ENCODE measurements around the gene CRB2.

Gene CRB2

DNA sequence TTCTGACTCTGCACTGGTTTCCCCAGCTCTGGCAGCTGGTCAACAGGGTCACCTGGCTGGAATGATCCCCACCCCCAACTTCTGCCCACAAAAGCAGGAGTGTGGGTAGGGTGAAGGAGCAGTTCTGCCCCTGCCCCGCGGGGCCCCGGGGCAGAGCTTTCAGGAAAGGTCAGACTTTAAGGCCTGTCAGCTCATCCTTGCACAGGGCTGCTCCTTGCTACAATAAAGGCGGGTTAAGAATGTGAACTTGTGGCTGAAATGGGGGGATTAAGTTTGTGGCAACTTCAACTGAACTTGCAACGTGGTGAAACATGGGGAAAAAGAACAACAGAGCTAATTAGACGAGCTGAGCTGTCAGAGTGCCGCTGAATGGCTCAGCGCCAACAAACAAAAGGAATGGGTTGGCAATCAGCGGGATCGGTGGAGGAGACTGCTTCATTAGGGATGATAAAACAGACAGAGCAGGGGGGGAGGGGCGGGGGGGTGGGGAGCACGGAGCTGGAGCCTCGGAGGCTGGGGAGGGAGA lies 50.8 kb downstream of the CRB2 start:
- DNase-seq (ENCODE audit: low spot score) = no peak

DNA sequence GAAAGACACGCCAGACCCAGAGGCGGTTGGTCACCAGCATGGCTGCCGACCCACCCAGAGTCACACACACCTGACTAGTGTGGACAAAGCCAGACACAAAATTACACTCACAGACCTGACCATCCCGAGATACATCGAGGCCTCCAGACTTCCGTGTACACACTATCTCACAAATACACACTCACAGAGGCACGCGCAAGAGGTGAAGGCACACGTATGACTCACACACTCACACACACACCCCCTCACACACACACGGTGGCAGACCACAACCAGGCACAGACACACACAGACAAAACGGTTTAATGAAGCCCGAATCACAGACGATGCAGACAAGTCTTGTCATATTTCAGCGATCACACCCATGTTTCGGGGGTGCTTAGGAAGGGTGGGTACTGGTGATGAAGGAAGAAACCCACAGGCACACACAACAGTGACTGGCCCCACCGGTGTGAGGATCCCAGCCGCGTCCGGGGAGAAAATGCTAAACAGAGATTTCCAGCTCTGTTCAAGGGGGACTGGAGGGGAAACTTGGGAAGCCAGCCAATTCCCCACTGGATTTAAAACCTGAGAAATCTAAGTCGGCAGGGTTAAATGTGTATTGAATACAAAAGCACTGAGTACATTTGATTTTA lies 51.3 kb downstream of the CRB2 start:
- DNase-seq (ENCODE audit: low spot score) = no peak

DNA sequence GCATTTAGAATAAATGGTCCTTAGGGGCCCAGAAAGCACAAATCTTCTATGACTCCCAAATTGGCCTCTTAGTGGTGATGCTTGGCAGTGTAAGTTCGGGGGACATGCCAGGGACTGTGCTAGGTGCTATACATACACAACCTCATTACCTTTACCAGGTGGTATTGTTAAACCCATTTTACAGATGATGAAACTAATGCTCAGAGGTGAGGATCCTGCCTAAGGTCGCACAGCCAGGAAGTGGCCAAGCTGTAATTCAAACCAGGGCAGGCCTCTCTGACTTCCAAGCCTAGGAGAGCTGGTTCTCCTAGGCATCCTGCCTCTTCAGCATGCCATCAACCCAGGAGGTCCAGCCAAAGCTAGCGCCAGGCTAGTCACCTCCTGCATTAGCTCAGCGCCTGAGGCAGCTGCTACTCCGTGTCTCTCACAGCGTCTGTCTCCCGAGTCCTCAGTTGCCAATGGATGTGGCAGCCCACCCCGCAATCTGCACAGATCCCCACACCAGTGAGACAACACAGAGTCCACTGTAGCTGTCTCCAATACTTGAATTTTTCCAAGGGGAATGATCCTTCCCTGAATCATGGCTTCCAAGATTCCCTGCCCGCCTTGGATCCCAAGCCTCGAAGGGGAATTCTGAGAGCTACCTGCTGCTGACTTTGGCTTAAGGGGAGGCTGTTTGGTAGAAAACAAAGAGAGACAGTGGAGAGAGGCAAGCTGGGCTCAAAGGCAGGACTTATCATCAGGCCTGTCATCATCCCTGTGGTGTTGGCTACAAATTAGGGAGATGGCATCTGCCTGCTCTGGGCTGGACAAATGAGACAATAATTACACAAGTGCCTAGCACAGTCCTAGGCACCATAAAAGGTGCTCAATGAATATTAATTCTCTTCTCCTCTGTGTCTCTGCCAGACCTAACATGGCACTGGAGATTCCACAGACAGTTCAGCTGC lies 52.6 kb downstream of the CRB2 start:
- no peak for DNase-seq (ENCODE audit: low spot score)

GRCh38 chr9:123410281-123410910 lies 54.4 kb downstream of the CRB2 start:
- no peak for DNase-seq (ENCODE audit: low spot score)

GRCh38 chr9:123411191-123411590 lies 55.2 kb downstream of the CRB2 start:
- DNase-seq (ENCODE audit: low spot score) = no peak

- DNase-seq (ENCODE audit: low spot score) = no peak
Measured at GRCh38 chr9:123411636-123412035, 55.6 kb downstream of the CRB2 start.

- DNase-seq (ENCODE audit: low spot score) = no peak
Measured at GRCh38 chr9:123412171-123412820, 56.3 kb downstream of the CRB2 start.

- no peak for DNase-seq (ENCODE audit: low spot score)
Measured at GRCh38 chr9:123414204-123414603, 58.2 kb downstream of the CRB2 start.

DNA sequence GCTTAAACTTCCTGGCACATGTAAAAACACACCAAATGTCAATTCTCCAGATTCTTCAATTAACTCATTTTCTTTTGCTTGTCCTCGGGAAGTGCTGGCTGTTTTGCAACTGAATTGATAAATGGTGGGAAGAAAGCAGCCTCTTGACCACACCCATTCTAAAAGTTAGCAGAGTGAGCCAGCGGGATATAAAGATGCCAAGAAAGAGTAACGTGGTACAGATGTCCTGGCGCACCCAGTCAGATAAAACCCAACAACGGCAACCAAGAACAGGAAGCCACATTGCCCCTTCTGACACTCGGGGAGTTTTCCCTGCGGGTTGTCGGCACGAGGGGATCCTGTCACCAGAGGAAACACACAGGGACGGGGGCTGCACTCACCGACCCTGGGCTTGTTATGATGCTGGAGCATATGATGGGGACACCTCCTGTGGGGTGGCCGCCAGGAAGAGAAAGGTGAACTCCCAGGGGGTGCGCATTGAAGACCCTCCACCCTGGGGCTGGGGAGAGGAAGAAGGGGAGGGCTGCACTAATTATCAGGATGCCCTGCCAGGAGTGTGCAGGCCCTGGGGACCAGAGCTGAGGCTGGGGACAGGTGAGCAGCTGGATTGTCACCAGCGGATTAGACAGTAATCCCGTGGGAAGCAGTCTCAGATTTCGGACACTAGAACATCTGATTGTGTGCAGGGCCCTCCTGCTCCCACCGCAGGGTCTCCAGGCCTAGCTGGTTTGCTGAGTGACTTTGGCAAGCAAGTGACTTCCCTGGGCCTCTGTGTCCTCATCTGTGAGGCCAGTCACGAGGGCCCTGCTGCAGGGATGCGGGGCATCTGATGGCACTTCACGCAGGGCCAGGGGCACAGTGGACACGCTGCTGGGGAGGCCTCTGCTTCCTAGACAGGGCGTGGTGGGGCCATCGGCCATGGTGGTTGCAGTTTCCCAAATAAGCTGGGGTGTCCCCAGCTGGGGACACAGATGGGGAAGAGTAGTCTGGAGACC lies 59.2 kb downstream of the CRB2 start:
- no peak for DNase-seq (ENCODE audit: low spot score)

DNA sequence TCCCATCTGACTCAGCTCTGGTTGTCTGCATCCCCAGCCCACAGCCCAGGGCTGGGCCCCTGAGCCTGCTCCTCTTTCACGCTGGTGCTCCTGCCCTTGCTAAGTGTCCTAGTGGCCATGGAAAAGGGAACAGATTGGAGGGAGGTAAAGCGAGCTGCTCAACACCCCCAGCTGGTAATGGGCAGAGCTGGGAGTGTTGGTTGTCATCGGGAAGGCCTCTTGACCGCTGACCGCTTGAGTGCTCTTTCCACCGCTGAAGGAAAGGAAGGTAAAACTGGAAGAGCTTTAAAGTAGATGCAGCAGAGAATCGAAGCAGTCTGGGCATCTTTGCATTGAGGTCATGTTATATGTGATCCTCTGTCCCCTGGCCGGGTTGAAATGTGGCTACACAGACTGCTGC lies 60.2 kb downstream of the CRB2 start:
- no peak for DNase-seq (ENCODE audit: low spot score)

GRCh38 chr9:123417289-123418051 lies 61.5 kb downstream of the CRB2 start:
- DNase-seq (ENCODE audit: low spot score) = no peak

DNA sequence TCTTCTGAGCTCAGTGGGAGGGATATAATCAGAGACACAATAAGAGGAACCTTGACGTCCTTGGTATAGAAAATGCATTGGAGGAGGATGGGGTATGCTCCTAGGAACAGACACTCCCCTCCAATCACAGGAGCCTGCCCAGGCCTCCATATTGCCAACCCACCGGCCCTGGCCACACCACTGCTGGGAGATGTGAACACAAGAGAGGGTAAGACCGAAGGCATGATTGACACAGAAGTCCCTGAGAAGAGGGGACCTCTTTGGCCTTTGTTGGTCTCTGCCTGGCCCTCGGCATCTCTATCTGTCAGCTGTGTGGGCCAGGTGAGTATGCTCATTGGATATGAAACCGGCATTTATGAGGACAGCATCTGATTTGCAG lies 62.0 kb downstream of the CRB2 start:
- DNase-seq (ENCODE audit: low spot score) = no peak

- DNase-seq (ENCODE audit: low spot score) = no peak
Measured at GRCh38 chr9:123418506-123418905, 62.5 kb downstream of the CRB2 start.

DNA sequence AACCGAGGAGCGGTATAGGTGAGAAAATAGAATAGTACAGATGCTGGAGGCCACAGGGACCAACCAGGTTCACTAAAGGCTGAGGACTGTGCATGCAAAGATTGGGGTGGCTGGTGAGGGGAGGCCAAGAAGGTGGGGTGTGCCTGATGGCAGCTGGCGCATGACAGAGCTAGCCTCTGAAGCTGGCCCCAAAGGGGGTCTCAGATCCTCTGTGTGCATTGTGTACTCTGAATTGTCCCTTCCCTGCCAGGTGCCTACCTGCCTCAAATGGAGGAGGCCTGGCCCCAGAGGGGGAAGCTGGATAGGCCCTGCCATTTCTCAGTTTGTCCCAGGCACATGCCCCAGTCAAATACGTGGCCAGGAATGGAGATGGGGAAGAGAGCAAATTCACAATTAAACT lies 63.1 kb downstream of the CRB2 start:
- DNase-seq (ENCODE audit: low spot score) = no peak

DNA sequence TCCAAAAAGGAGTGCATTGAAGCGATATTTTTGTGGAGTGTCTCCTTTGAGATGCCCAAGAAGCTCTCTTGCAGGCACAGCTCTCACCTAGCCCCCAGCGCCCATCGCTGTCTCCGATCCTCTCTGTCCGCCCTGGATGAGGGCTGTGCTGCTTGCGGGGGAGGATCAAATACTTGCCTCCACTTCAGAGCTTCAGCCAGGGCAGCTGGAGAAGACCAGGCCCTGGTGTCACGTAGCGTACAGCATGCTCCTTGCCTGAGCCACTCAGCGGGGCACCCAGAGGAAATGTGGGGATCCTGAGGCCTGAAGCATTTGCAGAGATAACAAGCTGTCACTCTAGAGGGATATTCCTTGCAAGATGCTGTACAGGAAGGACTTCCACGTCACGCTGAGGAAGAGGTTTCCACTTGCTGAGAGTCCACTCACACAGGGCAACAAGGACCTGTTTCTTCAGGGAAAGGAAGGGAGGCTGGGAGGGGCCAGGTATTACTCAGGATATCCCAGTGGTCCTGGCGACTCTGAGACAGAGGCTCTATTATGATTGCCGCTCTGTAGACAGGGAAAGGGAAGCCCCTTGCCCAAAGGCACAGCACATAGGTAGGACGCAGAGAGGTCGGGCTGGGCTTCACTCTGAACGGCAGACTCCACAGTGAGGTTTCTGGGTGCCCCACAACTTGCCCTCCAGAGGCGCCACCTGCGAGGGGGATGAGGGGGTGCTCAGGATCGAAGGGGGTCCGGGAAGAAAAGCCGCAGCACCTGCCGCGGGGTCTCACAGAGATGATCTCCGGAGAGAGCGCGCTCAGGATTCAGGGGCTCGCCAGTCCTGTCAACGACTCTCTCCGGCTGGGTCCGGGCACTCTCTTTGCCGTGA lies 64.0 kb downstream of the CRB2 start:
- peak; percentile 49 for DNase-seq (ENCODE audit: low spot score)

- peak; percentile 49 for DNase-seq (ENCODE audit: low spot score)
Measured at GRCh38 chr9:123420592-123421111, 64.7 kb downstream of the CRB2 start.

DNA sequence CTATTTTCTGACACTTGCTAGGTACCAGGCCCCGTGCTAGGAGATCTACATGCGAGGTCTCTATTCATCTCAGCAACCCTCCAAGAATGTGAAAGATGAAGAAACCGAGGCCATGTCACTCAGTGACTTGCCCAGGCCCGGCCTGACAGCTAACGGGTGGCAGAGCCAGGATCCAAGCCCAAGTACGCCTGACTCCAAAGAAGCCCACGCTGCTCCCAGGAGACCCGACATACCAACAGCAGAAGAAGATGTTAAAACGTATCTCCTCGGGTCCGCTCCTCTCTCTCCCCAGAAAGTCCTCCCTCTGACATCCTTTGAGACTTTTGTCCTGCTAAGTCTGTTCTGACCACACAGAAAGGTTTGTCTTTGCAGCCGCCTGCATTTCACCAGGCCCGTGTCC lies 65.2 kb downstream of the CRB2 start:
- DNase-seq (ENCODE audit: low spot score) = peak; percentile 48

DNA sequence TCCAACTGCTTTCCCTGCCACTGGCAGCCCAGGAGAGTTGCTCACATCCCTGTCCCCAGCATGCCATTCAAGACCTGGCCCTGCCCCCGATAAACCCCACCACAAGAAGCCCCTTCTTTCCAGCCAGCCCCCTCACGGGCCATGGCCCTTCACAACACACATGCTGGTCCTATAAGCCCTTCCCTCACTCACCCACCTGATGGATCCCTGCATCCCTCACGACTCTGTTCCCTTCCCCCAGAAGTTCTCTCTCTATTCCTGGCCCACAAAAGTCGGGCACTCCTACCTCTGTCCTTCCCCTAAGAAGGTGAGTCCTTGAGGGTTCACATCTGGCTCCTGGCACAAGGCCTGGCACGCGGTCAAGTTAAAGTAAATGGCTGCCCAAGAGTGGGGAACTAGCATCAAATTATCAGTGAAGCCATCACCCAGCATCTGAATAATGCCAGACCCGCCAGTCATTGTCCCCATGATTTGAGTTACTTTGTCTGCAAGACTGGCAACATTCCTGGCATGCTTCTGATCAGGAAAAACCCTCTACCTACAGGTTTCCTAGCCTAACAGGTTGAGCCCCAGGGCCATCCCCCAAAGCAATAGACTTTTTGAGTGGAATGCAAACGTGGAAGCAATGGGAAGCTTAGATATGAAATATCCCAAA lies 65.9 kb downstream of the CRB2 start:
- DNase-seq (ENCODE audit: low spot score) = peak; percentile 37
